ENCODE data around the gene VMP1. TPM values are rescaled to one million over a fixed set of nuclear protein-coding genes. Genes with fewer than 3 reads are reported as not detected.
"Not testable (repeated sequence)": the region's sequence is repeated elsewhere in the genome, so short reads cannot be mapped to it uniquely, and the experiment has no call there.

Gene VMP1
- total RNA-seq, 1 experiment from 2014 or later, result 281 TPM

DNA sequence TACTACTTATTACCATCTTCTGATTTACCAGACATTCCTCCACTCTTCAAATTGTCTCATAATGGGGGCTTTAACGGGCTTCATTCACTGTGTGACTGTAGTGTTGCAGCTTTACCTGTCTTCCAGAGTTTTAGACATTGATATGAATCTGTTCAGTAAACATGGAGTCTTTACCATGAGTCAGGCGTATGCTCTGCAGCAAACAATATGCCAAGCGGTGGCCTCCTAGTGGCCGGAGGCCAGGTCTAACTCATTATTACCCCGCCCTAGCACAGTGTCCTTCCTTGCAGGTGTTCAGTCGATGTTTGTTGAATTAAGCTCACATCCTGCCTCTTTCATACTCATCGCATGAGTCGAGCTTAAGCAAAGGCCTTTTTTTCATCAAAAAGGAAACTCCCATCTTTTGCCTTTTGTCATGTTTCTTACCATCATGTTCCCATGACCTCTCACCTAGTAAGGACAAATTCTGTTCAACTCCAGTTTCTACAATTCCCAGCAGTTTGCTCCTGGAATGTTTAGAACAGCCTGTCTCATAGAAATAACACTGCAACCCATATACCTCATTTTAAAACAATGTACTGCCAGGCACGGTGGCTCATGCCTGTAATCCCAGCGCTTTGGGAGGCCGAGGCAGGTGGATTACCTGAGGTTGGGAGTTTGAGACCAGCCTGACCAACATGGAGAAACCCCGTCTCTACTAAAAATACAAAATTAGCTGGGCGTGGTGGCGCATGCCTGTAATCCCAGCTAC, 145.9 kb downstream of the VMP1 start:
- BruUV-seq (replicated peaks), result no TSS peak
- in situ Hi-C loops (cut with HindIII; ENCODE audit: low pct_unique_long_range_greater_than_20kb, low sequenced_read_pairs) (no loop called here), intact Hi-C loops (cut with micrococcal nuclease; ENCODE audit: unreplicated experiment) (loop anchor here (1.0 kb wide), 1 partner anchor 8 kb away; no protein-coding TSS in a partner anchor)
- Histone ChIP-seq H3K27ac (ENCODE audit: low read length) (peak overlapping the region; percentile 100), H3K9me3 (ENCODE audit: control insufficient read depth, insufficient read depth, low read depth, low read length) (no peaks in the 10 kb centered on the region), H3K27me3 (ENCODE audit: control insufficient read depth, insufficient read depth, low read length) (no peaks in the 10 kb centered on the region), H3K36me3 (ENCODE audit: control insufficient read depth, insufficient read depth, low read length) (no peaks in the 10 kb centered on the region), H3K4me1 (ENCODE audit: control insufficient read depth, insufficient read depth, low read length) (peaks cover 66% of the 10 kb centered on the region), H3K4me3 (ENCODE audit: low read depth in 2 of 2, low read length in 2 of 2) (no peak overlapping the region)
- CTCF ChIA-PET, result no interaction called here
- no peak for TF ChIP-seq SIN3A (IDR thresholded peaks at IDR 0.05; ENCODE audit: borderline replicate concordance, insufficient read depth, low read depth, low read length)
- TF ChIP-seq, protein P1, sequence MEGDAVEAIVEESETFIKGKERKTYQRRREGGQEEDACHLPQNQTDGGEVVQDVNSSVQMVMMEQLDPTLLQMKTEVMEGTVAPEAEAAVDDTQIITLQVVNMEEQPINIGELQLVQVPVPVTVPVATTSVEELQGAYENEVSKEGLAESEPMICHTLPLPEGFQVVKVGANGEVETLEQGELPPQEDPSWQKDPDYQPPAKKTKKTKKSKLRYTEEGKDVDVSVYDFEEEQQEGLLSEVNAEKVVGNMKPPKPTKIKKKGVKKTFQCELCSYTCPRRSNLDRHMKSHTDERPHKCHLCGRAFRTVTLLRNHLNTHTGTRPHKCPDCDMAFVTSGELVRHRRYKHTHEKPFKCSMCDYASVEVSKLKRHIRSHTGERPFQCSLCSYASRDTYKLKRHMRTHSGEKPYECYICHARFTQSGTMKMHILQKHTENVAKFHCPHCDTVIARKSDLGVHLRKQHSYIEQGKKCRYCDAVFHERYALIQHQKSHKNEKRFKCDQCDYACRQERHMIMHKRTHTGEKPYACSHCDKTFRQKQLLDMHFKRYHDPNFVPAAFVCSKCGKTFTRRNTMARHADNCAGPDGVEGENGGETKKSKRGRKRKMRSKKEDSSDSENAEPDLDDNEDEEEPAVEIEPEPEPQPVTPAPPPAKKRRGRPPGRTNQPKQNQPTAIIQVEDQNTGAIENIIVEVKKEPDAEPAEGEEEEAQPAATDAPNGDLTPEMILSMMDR (IDR thresholded peaks at IDR 0.05), result peak; percentile 82
- TF ChIP-seq TCF7L2 (IDR thresholded peaks at IDR 0.05; ENCODE audit: low read depth, low read length), result no peak; the same call in 1 of the 2 replicates
- TF ChIP-seq, protein P2, sequence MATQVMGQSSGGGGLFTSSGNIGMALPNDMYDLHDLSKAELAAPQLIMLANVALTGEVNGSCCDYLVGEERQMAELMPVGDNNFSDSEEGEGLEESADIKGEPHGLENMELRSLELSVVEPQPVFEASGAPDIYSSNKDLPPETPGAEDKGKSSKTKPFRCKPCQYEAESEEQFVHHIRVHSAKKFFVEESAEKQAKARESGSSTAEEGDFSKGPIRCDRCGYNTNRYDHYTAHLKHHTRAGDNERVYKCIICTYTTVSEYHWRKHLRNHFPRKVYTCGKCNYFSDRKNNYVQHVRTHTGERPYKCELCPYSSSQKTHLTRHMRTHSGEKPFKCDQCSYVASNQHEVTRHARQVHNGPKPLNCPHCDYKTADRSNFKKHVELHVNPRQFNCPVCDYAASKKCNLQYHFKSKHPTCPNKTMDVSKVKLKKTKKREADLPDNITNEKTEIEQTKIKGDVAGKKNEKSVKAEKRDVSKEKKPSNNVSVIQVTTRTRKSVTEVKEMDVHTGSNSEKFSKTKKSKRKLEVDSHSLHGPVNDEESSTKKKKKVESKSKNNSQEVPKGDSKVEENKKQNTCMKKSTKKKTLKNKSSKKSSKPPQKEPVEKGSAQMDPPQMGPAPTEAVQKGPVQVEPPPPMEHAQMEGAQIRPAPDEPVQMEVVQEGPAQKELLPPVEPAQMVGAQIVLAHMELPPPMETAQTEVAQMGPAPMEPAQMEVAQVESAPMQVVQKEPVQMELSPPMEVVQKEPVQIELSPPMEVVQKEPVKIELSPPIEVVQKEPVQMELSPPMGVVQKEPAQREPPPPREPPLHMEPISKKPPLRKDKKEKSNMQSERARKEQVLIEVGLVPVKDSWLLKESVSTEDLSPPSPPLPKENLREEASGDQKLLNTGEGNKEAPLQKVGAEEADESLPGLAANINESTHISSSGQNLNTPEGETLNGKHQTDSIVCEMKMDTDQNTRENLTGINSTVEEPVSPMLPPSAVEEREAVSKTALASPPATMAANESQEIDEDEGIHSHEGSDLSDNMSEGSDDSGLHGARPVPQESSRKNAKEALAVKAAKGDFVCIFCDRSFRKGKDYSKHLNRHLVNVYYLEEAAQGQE (IDR thresholded peaks at IDR 0.05; ENCODE audit: insufficient read depth in 1 of 2, low read depth in 2 of 2, low read length in 1 of 2), result no peak
- peak; percentile 66; the same call in 1 of the 2 replicates for TF ChIP-seq POLR2AphosphoS5 (IDR thresholded peaks at IDR 0.05; ENCODE audit: low read depth, low read length)
- peak; percentile 91 for ATAC-seq
- POLR2A ChIA-PET, result interaction anchor here (0.5 to 2.4 kb wide), 8 partner anchors 9 to 927 kb away, joined by 3 to 13 read pairs (median 8); no protein-coding TSS in a partner anchor
- DNase-seq (ENCODE audit: low read depth, low spot score), result peak; percentile 97

DNA sequence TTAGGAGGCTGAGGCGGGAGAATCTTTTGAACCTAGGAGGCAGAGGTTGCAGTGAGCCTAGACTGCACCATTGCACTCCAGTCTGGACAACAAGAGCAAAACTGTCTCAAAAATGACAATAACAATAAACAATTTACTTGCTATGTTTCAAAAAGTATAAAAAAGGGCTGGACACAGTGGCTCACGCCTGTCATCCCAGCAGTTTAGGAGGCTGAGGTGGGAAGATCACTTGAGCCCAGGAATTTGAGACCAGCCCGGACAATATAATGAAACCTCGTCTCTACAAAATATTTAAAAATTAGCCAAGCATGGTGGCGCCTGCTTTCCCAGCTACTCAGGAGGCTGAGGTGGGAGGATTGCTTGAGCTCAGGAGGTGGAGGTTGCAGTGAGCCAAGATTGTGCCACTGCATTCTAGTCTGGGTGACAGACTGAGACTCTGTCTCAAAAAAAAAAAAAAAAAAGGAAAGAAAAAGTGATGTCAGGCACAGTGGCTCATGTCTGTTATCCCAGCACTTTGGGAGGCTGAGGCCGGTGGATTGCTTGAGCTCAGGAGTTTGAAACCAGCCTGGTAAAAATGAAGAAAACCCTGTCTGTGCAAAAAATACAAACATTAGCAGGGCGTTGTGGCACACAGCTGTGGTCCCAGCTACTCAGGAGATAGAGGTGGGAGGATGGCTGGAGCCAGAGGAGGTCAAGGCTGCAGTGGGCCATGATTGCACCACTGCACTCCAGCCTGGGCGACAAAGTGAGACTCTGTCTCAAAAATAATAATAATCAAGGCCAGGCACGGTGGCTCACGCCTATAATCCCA, 146.7 kb downstream of the VMP1 start:
- in situ Hi-C loops (cut with HindIII; ENCODE audit: low pct_unique_long_range_greater_than_20kb, low sequenced_read_pairs); DNase-seq (ENCODE audit: low read depth, low spot score); ATAC-seq; H3K9me3 ChIP-seq (ENCODE audit: control insufficient read depth, insufficient read depth, low read depth, low read length); H3K36me3 ChIP-seq (ENCODE audit: control insufficient read depth, insufficient read depth, low read length); BruUV-seq (replicated peaks); H3K27me3 ChIP-seq (ENCODE audit: control insufficient read depth, insufficient read depth, low read length); H3K4me3 ChIP-seq (ENCODE audit: low read depth in 2 of 2, low read length in 2 of 2): not testable (repeated sequence)
- peaks cover 69% of the 10 kb centered on the region for H3K4me1 ChIP-seq (ENCODE audit: control insufficient read depth, insufficient read depth, low read length)
- peak overlapping the region; percentile 100 for H3K27ac ChIP-seq (ENCODE audit: low read length)
- POLR2A ChIA-PET, result interaction anchor here (0.5 to 2.4 kb wide), 10 partner anchors 10 to 144 kb away, joined by 3 to 18 read pairs (median 8); no protein-coding TSS in a partner anchor
- intact Hi-C loops (cut with micrococcal nuclease; ENCODE audit: unreplicated experiment), result loop anchor here (1.0 kb wide), 1 partner anchor 9 kb away; no protein-coding TSS in a partner anchor
- CTCF ChIA-PET, result interaction anchor here (0.6 kb wide), 1 partner anchor 186 kb away, joined by 7 read pairs; no protein-coding TSS in a partner anchor
